Heart right ventricle (tissue), 16 donors: ENCODE results near the gene OR6B2. TPM values are rescaled to one million over a fixed set of nuclear protein-coding genes. Genes with fewer than 3 reads are reported as not detected.

Source experiments
- ATAC-seq, 8 donors: fragments of 200-7000 bp; cut with Tn5 transposase; one replicate each; pipeline ENCODE4 v1.9.1; 2020; ENCODE audit warnings: mild to moderate bottlenecking in 8 of 8, moderate library complexity in 8 of 8, moderate number of reproducible peaks in 1 of 8
- DNase-seq, 2 donors: peaks; one replicate each; pipeline ENCODE4 v3.0.0-alpha.2; 2020
- H3K27ac ChIP-seq, 10 donors: fragments of 200-600 bp; sonication (generic) in 2 of 10; one replicate each; pipeline versions ENCODE4 v1.5.0 to v1.8.0; 2020 to 2022; ENCODE audit warnings: mild to moderate bottlenecking in 3 of 10
- H3K27me3 ChIP-seq, 7 donors: fragments of 200-600 bp; one replicate each; pipeline ENCODE4 v1.8.0; 2021 to 2022; ENCODE audit warnings: mild to moderate bottlenecking in 2 of 7
- H3K36me3 ChIP-seq, 9 donors: fragments of 200-600 bp; sonication (generic) in 1 of 9; one replicate each; pipeline versions ENCODE4 v1.5.0 to v1.8.0; 2020 to 2022; ENCODE audit warnings: mild to moderate bottlenecking in 2 of 9
- H3K4me1 ChIP-seq, 9 donors: fragments of 200-600 bp; sonication (generic) in 1 of 9; one replicate each; pipeline versions ENCODE4 v1.5.0 to v1.8.0; 2020 to 2022; ENCODE audit warnings: mild to moderate bottlenecking in 4 of 9
- H3K4me3 ChIP-seq, 10 donors: fragments of 200-600 bp; sonication (generic) in 2 of 10; one replicate each; pipeline versions ENCODE4 v1.5.0 to v1.8.0; 2020 to 2022; ENCODE audit warnings: mild to moderate bottlenecking in 7 of 10, moderate library complexity in 2 of 10
- H3K9me3 ChIP-seq, 11 donors: fragments of 200-600 bp in 10 of 11; sonication (generic) in 2 of 11; one replicate each; pipeline versions ENCODE4 v1.5.0 to v1.8.0; 2013 to 2022; ENCODE audit warnings: mild to moderate bottlenecking in 2 of 11, control low read depth in 1 of 11, moderate library complexity in 1 of 11
- CTCF ChIP-seq, 9 donors: fragments of 200-600 bp; sonication (generic) in 2 of 9; IDR thresholded peaks; one replicate each; pipeline versions ENCODE4 v1.5.0 to v1.8.0; 2021 to 2022; ENCODE audit warnings: antibody characterized with exemption in 9 of 9, mild to moderate bottlenecking in 5 of 9, moderate library complexity in 1 of 9
- WGBS, 2 donors: extraction: QIAGEN DNeasy Blood & Tissue Kit; methylation state at CpG; one replicate each; pipeline ENCODE4 v1.1.7; 2013; ENCODE audit warnings: inconsistent platforms in 1 of 2; 5-methylcytosine and 5-hydroxymethylcytosine counted together
- intact Hi-C, 10 donors: fragments of 100-400 bp; cut with DNase I; formaldehyde crosslinking; loops; one replicate each; pipeline versions ENCODE4 v1.11.1 to v1.14.2; 2022
- long read RNA-seq, 3 donors: library from polyadenylated mRNA; unstranded; transcript quantifications; one replicate each; pipeline ENCODE4 v2.0.0, GENCODE V29; 2020 to 2021
- polyA plus RNA-seq, 2 donors: library from polyadenylated mRNA; stranded (reverse); fragments of 200-250 nt; gene quantifications; one replicate each; pipeline ENCODE4 v1.2.3, GENCODE V29; 2013
- total RNA-seq, 10 donors: library from RNA; stranded (reverse); fragmentation: NEBNext Ultra II Directional in 3 of 10; extraction: Animal tissue kit (Norgen Biotek cat#: 25700) in 3 of 10; gene quantifications; one replicate each; pipeline versions ENCODE4 v1.2.1 to v1.2.4, GENCODE V29; 2021 to 2023
- donor health status: Arrhythmogenic right ventricular cardiomyopathy.
- donor health status: ischemic (EF 13 %, LVEDD 7.1; RV severe dilation, severe dysfunction).
- donor health status: healthy with polysubstance abuse.
- donor health status: DM: no; HTN: yes; CAD: no.
- donor health status: DM: no; HTN: no; CAD: no.
- donor health status: ischemic (EF 25% LVEDD 6.9; RV normal size, moderate dysfunction).
- donor health status: ischemic (EF 25% LVEDD 5.7; RV mildly dilated, moderate dysfunction).
- donor health status: healthy.
- donor health status: DM: yes; HTN: yes; CAD: no.
- donor health status: Ischemic cardiomyopathy.
- donor health status: ischemic (EF 35%, LVEDD 5.7; RV mildly dilated, moderate dysfunction).
- donor health status: nonischemic (EF 11% LVEDD 7.7; RV severe dilation, severe dysfunction).
- donor health status: DM: yes; HTN: yes; CAD: no.
- donor health status: PGD.
- donor health status: ischemic (EF 29% LVEDD 5.4; RV normal size, mild dysfunction).
- donor health status: nonischemic (EF 23%, LVEDD 6.1; RV moderate dilation, normal function).

OR6B2 gene
- not detected for total RNA-seq
- polyA plus RNA-seq: not detected
- long read RNA-seq, donor 1: 0 reads
- long read RNA-seq, donor 2: 0 reads
- long read RNA-seq, donor 3: 0 reads

GRCh38 chr2:240030379-240031094 lies at the start of gene OR6B2:
TSS of gene OR6B2 (minus strand) at chr2:240030429. CDS start at chr2:240030429, 0 bp downstream.
- intact Hi-C loops: no loop called here
- peaks cover 0 to 5% (median 0%) of the 10 kb centered on the region in 11 donors for H3K9me3 ChIP-seq
- peaks cover 0 to 4% (median 0%) of the 10 kb centered on the region in 9 donors for H3K4me1 ChIP-seq
- no peak within 1 kb of the TSS for H3K4me3 ChIP-seq
- peaks cover 0 to 33% (median 16%) of the 10 kb centered on the region in 7 donors for H3K27me3 ChIP-seq
- no peak within 1 kb of the TSS for H3K27ac ChIP-seq
- DNase-seq: no peak
- peak in 1 of 8 donors; percentile 16 for ATAC-seq
- WGBS, 2 donors: 60 to 71% methylated on average over 6 of the region's 6 CpGs
- no peak for TF ChIP-seq CTCF (IDR thresholded peaks at IDR 0.05)
- H3K36me3 ChIP-seq: no peaks in the 10 kb centered on the region

GRCh38 chr2:240078631-240079030 lies 48.4 kb upstream of the OR6B2 start:
- TF ChIP-seq CTCF (IDR thresholded peaks at IDR 0.05): no peak
- intact Hi-C loops: no loop called here
- Histone ChIP-seq H3K9me3 (peaks cover 0 to 44% (median 24%) of the 10 kb centered on the region in 11 donors), H3K4me3 (no peak overlapping the region), H3K36me3 (no peaks in the 10 kb centered on the region), H3K4me1 (no peaks in the 10 kb centered on the region), H3K27me3 (peaks cover 0 to 6% (median 0%) of the 10 kb centered on the region in 7 donors), H3K27ac (no peak overlapping the region)
- DNase-seq (no peak), ATAC-seq (no peak)
- WGBS, 2 donors: 48 to 55% methylated on average over 2 of the region's 2 CpGs

GRCh38 chr2:240077442-240077841 lies 47.2 kb upstream of the OR6B2 start:
- no peak for DNase-seq
- no peaks in the 10 kb centered on the region for H3K4me1 ChIP-seq
- intact Hi-C loops: no loop called here
- H3K27me3 ChIP-seq: peaks cover 0 to 10% (median 0%) of the 10 kb centered on the region in 7 donors
- no peak for ATAC-seq
- no peaks in the 10 kb centered on the region for H3K36me3 ChIP-seq
- H3K4me3 ChIP-seq: no peak overlapping the region
- no peak for TF ChIP-seq CTCF (IDR thresholded peaks at IDR 0.05)
- peaks cover 0 to 44% (median 24%) of the 10 kb centered on the region in 11 donors for H3K9me3 ChIP-seq
- H3K27ac ChIP-seq: no peak overlapping the region

- no peaks in the 10 kb centered on the region for H3K36me3 ChIP-seq
- intact Hi-C loops: no loop called here
- no peak for TF ChIP-seq CTCF (IDR thresholded peaks at IDR 0.05)
- peaks cover 0 to 38% (median 24%) of the 10 kb centered on the region in 11 donors for H3K9me3 ChIP-seq
- no peak overlapping the region for H3K27ac ChIP-seq
- peaks cover 0 to 10% (median 0%) of the 10 kb centered on the region in 7 donors for H3K27me3 ChIP-seq
- WGBS, 2 donors: 37 to 58% methylated on average over 5 of the region's 5 CpGs
- H3K4me1 ChIP-seq: no peaks in the 10 kb centered on the region
- H3K4me3 ChIP-seq: no peak overlapping the region
- no peak for ATAC-seq
- DNase-seq: no peak
Measured at GRCh38 chr2:240074545-240074944, 44.3 kb upstream of the OR6B2 start.
